ENCODE data around the gene INPP5D.

INPP5D gene

DNA sequence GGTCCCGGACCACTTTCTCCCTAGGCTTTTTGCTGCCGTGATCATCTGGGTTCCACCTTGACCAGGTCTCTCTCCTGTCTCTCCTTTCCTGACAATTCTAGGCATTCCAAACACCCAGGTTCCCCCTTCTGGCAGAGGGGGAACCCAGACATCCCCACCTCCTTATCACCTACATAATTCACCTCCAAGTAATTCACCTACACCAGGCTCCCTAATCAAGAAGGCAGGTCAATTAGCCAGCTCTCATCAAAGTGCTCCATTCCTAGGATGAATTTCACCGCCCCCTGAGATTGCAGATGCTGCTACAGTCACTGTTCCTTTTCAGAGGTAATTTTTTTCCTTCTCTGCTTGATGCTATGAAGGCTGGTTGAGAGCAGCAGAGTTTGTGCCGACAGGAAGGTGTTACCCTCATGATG, 149.0 kb downstream of the INPP5D start:
- DNase-seq (ENCODE audit: low read depth) = no peak
- TF ChIP-seq, protein P1, sequence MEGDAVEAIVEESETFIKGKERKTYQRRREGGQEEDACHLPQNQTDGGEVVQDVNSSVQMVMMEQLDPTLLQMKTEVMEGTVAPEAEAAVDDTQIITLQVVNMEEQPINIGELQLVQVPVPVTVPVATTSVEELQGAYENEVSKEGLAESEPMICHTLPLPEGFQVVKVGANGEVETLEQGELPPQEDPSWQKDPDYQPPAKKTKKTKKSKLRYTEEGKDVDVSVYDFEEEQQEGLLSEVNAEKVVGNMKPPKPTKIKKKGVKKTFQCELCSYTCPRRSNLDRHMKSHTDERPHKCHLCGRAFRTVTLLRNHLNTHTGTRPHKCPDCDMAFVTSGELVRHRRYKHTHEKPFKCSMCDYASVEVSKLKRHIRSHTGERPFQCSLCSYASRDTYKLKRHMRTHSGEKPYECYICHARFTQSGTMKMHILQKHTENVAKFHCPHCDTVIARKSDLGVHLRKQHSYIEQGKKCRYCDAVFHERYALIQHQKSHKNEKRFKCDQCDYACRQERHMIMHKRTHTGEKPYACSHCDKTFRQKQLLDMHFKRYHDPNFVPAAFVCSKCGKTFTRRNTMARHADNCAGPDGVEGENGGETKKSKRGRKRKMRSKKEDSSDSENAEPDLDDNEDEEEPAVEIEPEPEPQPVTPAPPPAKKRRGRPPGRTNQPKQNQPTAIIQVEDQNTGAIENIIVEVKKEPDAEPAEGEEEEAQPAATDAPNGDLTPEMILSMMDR (IDR thresholded peaks at IDR 0.05; ENCODE audit: insufficient read depth, low read depth, low read length, missing control alignments) = no peak
- H3K4me3 ChIP-seq (ENCODE audit: low read depth, low read length) = no peak overlapping the region

DNA sequence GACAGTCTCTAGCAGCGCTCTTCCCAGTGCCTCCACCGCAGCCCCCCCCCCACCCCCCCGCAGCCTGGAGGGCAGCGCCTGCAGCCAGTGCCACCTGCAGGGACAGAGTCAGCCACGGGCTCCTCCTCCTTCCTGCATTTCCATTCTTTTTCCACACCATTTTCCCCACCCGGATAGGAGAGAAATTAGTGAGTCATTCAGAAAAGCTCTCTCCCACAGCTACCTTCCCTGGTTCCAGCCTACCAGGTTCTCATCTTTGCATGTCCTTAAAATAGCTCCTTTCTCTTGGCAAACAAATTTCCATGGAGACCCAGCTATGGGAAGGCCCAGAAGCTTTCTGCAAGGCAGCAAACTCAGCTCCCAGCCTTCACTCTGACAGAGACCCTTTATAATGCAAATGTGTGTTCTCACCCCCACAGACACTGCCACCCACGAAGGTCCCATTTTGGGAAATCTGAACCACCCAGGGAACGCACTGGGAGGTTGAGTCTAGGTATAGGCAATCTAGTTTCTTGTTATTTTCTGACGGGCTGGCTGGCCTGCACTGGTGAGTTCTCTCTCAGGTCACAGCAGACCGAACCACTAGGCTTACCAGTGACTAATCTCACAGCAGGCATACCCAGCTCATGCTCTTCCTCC, 149.5 kb downstream of the INPP5D start:
- no peak for DNase-seq (ENCODE audit: low read depth)
- TF ChIP-seq, protein P1 (IDR thresholded peaks at IDR 0.05; ENCODE audit: insufficient read depth, low read depth, low read length, missing control alignments) = no peak
- H3K4me3 ChIP-seq (ENCODE audit: low read depth, low read length) = no peak overlapping the region

DNA sequence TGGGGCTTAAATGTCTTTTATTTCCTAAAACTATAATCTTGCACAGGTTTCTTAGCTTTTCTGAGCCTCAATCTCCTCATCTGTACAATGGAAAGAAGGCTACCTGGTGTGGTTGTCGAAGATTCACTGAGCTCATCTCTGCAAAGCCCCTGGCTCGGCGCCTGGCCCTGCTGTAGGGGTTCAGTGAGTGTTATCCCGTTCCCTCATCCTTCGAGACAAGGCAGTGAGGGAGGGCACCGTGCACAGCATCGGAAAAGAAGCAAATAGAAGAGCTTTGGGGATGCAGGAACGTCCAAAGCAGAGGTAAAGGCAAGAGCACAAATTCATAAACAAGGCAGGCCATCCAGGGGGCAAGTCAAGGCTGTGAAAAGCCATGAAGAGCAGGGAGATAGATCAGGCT, 150.1 kb downstream of the INPP5D start:
- TF ChIP-seq, protein P1 (IDR thresholded peaks at IDR 0.05; ENCODE audit: insufficient read depth, low read depth, low read length, missing control alignments) = no peak
- no peak overlapping the region for H3K4me3 ChIP-seq (ENCODE audit: low read depth, low read length)
- no peak for DNase-seq (ENCODE audit: low read depth)

DNA sequence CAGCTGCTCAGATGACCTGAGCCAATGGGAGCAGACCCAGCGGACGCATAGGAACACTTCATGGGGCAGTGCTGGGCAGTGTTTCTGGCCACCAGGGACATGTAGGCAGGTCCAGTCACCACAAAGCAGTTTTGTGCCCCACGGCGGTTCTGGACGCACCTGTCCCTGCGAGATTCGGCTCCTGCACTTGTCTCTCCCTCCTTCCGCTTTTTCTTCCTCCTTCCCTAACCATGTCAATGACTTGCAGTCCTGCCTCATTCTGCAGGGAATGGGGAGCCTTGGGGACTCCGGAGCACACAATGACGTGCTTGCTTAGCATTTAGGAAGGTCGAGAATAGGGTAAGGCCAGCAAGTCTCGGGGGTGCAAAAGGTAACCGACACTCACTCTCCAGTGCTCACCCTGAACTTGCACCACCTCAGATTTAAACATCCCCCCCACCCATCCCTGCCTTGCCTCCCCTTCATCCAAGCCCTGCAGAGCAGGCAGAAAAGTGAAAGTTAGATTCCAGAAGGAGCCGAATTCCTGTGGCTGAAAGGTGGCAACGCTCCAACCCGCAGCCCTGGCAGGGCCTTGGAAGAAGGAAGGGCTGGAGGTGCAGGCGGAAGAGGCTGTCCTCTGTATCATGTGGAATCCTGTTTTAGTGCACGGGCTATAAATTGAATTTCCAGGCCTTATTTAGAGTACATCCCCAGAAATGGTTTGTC, 150.9 kb downstream of the INPP5D start:
- H3K4me3 ChIP-seq (ENCODE audit: low read depth, low read length) = no peak overlapping the region
- TF ChIP-seq, protein P1 (IDR thresholded peaks at IDR 0.05; ENCODE audit: insufficient read depth, low read depth, low read length, missing control alignments) = no peak
- no peak for DNase-seq (ENCODE audit: low read depth)

DNA sequence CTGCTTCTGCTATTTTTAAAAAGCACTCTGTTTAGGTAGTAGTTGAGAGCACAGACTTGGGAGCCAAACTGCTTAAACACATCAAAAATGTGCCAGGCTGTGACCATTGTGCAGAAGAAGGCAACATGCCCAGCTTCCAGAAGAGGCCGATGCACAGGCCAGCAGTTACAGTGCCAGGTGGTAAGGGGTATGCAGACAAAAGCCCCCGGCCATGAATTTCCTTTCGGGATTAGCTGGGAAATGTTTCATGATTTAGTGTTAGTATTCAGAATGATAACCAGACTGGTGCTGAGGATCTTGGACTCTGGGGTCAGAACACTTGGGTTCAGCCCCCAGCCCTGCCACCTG, 151.4 kb downstream of the INPP5D start:
- no peak for DNase-seq (ENCODE audit: low read depth)
- TF ChIP-seq, protein P1 (IDR thresholded peaks at IDR 0.05; ENCODE audit: insufficient read depth, low read depth, low read length, missing control alignments) = no peak
- H3K4me3 ChIP-seq (ENCODE audit: low read depth, low read length) = no peak overlapping the region

DNA sequence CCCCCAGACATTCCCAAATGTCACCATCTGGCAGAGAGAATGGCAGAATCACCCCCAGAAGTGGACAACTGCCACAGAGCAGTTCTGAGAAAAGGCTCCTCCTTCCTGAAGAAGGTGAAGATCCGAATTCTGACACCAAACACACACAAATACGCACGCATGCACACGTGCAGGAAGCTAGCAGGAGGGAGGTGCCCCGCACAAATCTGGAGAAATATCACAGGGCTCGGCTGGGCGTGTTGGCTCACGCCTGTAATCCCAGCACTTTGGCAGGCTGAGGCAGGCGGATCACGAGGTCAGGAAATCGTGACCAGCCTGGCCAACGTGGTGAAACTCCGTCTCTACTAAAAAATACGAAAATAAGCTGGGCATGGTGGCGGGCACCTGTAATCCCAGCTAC, 152.9 kb downstream of the INPP5D start:
- TF ChIP-seq, protein P1 (IDR thresholded peaks at IDR 0.05; ENCODE audit: insufficient read depth, low read depth, low read length, missing control alignments) = no peak
- no peak overlapping the region for H3K4me3 ChIP-seq (ENCODE audit: low read depth, low read length)
- no peak for DNase-seq (ENCODE audit: low read depth)

DNA sequence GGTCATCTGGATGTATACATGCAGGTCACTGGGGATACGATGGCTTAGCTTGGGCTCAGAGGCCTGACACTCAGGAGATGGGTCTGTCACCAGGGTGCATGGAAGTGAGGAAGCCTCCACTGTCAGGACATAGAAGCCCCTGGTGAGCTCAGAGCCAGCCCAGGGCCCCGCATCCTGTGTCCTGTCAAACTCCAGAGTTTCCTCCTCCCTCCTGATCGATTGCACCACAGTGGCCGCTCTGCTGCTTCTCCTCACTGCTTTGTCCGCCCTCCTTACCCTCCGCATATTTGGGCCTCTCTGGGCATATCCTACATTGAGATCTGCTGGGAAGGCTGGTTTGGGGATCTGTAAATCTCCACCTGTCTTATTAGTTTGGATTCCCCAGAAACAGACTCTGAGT, 153.8 kb downstream of the INPP5D start:
- no peak overlapping the region for H3K4me3 ChIP-seq (ENCODE audit: low read depth, low read length)
- no peak for DNase-seq (ENCODE audit: low read depth)
- TF ChIP-seq, protein P1 (IDR thresholded peaks at IDR 0.05; ENCODE audit: insufficient read depth, low read depth, low read length, missing control alignments) = no peak

Data from GM12865 (cell line).